GM19035 (cell line): ENCODE results near the gene PRKAG3.
"Not testable (repeated sequence)": the region's sequence is repeated elsewhere in the genome, so short reads cannot be mapped to it uniquely, and the experiment has no call there.

Experiments
- ATAC-seq: cut with Tn5 transposase; IDR thresholded peaks from one replicate; pipeline ENCODE4 v1.9.1; 2021; ENCODE audit not compliant: unreplicated experiment

The PRKAG3 gene

DNA sequence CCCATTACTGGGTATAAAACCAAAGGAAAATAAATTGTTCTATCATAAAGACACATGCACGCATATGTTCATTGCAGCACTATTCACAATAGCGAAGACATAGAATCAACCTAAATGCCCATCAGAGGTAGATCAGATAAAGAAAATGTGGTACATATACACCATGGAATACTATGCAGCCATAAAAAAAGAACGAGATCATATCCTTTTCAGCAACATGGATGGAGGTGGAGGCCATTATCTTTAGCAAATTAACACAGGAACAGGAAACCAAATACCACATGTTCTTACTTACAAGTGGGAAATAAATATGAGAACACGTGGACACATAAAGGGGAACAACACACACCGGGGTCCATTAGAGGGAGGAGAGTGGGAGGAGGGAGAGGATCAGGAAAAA is 12.7 kb upstream of the PRKAG3 start:
- not testable (repeated sequence) for ATAC-seq

DNA sequence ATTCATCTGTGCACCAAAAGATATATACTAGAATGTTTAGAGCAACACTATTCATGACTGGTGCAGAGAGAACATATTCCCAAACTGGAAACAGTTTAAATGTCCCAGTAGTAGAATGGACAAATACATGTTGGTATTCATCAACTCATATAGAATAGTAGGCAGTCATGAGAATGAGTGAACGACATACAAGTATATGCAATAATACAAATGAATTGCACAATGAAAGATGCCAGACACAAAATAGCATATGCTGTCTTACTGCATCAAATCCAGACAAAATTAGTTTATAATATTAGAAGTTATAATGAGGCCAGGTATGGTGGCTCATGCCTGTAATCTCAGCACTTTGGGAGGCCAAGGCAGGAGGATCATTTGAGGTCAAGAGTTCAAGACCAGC is 8.3 kb upstream of the PRKAG3 start:
- ATAC-seq = no peak

DNA sequence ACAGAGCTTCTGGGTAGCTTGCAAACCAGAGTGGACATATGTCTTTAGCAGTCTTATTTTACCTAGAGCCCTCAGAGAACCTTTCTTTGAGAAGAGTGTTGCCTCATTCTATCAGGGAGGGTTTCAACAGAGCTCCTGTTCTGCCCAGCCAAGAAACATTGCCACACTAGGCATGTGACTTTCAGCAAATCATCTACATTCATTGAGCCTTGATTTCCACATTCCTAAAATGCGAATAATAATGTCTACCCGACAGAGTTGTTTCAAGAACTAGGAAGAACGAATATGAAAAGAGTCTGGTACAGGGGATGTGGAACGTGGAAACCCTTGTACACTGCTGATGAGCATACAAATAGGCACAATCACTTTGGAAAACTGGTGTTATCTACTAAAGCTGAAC is 7.8 kb upstream of the PRKAG3 start:
- no peak for ATAC-seq

DNA sequence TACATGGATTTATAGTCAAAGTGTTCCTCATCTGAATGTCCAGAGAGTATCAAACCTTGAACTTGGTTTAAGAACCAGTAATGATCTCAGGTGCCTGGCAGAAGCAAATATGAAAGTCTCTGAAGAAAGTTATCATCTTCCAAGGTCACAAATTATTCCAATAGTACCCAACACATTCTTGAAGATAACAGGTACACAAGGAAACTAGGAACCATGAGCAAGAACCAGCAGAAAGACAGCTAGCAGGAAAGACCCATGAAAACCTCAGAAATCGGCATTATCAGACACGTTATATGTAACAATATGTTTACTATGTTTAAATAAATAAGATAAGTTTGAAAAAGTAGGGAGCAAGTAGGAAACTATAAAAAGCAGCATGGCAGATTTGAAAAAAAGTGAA is 5.9 kb upstream of the PRKAG3 start:
- no peak for ATAC-seq

DNA sequence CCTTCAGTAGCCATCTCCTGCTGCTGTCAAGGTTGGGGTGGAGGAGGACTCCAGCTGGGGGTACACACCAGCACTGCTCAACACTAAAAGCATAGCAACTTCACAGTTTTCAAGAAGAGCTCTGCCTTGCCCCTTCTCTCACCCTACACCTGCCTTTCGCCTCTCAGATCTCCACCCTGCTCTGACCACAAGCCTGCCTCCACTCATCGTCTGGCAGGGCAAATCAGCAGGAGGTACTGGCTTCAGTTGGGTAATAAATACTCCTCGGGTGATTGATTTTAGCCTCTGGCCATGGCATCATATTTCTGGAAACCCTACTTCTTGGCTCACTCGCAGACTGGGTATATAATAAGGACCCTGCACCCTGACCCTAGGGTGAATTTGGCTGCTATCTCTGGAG is 3.1 kb upstream of the PRKAG3 start:
- ATAC-seq = no peak

DNA sequence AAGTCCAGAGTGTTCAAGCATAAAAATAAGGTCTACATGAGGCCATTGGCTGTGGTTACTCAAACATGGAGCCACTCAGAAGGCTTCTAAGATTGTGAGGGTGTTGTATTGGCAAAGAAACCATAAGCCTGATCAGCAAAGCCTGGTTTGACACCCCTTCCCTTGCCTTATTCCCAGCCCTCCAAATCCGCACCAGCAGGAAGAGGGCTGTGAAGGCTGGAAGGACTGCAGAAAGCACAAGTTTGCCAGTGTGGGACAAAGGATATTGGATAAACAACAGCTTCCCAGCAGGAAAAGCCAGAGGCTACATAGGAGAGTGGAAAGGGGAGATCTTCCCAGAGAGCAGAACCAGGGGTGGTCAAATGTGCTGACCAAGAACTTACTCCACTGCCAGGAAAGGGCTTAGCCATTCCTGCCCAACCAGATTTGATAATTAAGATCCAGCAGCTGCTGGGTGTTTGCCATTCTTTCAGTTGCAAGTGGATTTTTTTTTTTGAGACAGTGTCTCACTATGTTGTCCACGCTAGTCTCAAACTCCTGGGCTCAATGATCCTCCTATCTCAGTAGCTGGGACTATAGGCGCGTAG is 1.5 kb upstream of the PRKAG3 start:
- no peak for ATAC-seq

DNA sequence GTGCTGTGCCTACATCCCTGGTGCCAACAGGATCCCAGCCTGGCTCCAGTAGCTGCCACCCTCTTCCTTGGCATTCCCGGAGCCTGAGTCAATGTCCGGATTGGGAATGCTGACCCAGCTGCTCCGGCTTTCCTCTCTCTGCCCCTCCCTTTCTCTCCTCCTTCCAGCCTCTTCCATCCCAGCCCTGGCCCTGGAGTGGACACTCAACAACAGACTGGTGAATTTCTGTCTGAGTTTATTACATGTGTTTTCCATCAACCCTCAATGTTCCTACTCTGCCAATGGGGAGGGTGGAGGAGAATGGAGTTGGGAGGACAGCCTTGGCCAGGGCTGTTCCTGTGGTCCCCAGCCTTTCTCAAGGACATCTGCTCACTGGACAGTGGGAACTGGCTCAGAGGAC is 917 bp upstream of the PRKAG3 start:
- no peak for ATAC-seq

DNA sequence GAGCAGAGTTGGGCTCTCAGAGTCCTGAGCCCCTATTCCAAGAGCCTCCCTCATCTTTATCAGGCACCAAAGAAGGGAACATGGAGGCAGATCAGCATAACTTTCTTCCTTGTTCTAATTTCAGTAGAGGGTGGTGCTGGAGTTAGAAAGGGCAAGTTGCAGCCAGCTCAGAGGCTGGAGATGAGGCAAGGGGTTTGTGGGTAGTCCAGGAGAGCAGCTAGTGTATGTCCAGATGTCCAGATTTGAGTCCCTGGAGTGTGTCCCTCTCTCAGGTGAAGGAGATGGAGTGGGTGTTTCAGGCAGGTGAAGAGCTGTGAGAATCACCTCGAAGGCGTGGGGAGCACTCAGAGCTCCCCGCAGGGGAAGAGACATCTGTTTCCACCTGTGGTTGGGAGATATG is 478 bp upstream of the PRKAG3 start:
- ATAC-seq = no peak

DNA sequence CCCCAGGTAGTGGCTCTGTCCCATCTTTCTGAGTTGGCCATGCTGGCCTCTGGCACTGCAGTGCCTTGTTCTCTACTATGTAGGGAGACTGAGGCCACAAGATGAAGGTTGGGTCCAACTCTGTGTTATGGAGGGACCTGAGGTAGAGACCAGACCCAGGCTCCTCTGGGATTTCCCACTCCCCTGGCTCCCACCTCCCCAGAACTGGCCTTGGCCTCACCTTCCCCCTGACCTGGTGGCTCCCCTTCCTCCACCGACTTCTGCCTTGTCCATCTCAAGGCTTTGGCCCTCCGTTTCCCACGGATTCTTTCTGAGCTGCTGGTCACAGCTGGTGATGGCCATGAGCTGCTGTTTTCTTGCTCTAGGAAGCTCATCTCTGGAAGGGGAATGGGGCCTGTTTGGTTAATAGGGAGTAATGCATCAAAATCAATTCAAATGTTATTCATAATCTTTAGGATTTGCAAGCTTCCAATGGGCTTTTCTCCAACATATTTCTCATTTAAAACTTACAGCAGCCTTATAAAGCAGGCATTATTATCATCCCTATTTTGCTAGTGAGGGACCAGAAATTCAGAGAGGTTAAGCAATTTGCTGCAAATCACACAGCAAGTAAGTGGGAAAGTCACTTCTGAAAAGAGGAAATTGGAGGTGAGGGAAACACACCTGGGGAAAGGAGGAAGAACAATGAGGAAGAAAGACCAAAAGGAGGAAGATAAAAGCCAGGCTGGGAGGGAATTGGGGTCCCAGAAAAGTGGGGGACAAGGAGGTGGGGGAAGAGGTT is 887 bp downstream of the PRKAG3 start:
- ATAC-seq = no peak

DNA sequence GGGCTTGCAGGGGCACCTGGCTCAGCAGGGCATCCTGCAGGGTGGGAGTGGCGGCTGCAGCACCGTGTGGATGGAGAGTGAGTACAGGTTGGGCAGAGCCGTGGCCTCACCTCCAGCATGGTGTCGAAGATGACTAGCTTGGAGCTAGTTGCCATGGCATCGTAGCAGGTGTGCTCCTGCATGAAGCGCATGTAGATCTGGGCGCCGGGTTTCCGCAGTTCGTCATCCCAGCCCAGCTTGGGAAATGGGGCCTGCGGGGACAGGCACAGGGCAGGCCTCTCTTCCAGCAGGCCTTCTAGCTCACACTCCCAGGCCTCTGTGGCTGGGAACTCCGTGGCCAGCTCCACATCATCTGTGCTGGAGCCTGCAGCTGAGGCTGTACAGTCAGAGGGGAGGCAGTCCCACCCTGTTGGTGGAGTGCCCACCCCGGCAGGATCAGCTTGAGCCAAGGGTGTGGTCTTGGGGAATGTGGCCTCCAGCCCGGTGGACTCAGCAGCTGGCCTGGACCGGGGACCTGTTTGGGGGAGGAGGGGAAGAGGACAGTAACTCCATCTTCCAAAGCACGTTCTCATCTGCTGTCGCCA is 1.6 kb downstream of the PRKAG3 start:
- ATAC-seq = no peak

DNA sequence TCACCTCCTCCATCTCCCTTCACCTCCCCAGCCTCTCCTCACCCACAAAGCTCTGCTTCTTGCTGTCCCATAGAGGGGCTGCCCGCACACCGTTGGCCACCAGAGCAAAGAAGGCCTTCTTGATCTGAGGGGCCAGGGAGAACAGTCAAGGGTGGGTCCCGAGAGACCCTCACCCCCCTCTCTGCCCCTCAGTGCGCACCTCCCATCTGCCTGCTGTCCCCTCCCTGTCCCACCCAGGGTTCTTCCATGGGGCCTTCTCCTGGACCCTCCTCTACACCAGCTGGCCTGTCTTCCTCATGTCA is 3.2 kb downstream of the PRKAG3 start:
- no peak for ATAC-seq

DNA sequence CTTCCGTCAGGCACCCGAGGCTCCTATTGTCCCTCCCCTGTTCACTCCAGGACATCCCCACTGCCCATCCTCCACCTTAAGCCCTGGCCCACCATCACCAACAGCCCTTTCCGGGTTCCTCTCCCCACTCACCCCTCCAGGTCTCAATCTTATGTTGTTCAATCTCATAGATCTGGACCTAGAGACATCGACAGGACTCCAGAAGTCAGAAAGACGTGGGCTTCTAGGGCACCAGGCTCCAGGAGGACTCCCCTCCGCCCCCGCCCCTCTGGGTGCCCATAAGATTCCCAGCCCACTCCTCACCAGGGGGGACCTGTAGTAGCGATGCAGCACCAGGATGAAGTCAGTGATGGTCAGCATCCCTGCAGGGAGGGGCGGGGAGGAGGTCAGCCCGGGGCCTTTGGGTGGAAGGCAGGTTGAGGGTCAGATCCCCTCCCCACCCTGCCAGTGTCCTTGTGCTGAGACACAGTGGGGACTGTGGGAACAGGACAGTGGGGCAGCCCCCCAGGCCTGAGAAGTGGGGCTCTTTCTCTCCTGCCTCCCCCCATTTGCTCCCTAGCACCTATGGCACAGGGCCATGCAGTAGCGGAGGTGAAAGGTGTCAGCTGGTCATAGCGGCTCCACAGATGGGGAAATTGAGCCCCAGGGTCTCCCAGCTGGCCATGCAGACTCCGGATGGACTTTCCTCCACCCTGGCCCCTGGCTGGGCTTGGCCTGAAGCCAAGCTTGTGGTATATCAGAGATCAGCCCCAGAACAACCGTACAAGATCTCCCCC is 3.7 kb downstream of the PRKAG3 start:
- ATAC-seq = no peak

DNA sequence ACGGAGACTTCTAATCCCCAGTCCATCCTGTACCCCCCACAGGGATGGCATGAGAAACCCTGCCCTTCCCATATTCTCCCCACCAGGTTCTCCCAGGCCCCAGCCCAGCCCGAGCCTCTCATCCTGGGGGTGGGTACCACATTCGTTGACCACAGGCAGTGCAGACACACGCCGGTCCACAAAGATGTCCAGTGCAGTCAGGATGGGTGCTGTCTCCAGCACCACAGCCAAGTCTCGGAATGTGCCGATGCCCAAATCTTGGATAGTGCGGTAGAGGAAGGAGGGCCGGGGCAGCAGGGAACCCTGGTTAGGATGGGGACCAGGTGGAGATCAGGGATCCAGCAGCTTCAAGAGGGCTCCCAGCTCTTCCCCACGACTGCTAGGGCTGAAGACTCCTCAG is 4.8 kb downstream of the PRKAG3 start:
- no peak for ATAC-seq

DNA sequence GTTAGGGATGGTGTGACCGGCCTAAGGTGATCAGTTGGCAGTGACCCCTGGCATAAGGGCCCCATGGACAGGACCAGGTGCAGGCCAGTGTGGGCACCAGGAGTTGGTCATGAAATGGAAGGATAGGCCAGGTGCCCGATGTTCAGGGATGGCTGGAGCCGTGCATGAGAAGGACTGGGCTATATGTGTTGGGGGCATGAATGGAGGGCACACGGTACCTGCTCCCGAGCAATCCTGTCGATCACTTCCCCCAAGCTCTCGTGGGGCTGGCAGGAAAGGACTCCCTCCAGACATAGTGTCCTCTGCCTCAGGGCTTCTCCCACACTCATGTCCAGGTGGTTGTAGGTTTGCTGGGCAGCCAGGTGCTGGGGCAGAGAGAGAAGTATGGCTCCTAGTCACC is 7.6 kb downstream of the PRKAG3 start:
- ATAC-seq = no peak

DNA sequence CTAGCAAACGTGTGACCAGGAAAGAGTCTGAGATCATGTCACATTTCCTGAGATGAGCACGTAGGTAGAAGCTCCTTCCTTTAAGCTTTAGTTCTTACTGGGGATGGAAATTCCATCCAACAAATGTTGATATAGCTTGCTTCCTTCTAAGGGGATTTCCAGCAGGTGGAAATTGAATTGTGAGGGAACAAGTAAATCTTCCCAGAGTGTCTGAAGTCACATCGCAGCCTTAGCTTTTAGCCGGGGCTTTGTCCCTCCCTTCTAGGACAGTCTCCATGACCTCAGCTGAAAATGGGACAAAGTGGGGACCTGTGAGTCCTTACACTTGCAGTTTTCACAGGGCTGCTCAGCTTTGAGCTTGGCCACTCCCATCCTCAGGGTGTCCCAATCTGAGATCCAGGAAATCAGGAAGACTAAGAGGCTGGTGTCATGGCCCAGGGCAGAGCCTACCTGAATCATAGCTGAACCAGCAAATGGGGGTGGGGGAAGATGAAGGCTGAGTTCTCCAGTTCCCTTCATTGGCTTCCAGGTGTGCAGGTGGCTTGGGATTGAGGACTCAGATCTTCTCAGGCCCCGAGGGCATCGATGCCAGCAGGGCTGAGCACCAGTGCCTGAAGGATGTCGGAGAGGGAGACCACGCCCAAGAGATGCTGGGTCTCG is 8.3 kb downstream of the PRKAG3 start:
- no peak for ATAC-seq

DNA sequence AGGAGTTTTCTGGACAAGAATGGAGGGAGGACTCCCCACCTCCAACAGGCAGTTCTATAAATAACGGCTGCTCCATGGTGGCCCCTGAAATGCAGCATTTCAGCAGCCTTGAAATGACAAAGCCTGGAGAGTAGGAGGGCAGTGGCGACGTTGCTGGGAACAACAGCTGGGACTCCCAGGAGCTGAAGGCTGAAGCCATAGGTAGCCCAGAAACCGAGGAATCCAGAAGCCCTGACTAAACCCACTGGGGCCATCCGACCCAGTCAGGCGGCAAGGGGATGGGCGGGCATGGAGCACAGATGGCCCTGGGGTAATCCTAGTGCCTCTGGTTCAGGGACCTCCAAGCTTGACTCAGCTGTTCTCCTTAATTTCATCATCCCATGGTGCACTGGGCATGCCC is 9.0 kb downstream of the PRKAG3 start:
- ATAC-seq = no peak

DNA sequence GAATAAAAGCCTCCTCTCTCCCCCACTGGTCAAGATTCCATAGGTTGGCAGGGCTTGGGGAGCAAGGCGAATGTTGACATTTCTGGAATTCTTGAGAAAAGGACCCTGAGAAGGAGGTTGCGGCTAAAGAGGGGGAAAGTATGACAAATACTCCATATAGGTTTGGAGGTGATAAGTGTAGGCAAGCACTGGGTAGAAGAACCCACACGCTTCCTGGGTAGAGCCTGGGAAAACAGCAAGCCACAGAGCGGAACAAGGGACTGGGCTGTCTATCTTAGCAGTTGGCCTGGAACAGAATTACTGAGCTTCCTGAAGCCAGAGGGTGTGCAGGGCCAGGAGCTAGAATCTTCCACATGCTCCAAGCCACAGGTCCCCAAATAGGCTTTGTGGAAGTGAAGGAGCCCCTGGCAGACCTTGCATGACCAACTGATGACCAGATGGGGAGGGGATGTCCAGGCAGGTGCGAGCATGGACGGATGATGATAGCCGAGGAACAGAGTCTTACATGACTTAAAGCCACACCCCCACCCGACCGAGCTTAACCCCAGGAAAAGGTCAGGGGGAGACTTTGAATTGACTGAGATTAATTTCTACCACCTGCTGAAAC is 9.9 kb downstream of the PRKAG3 start:
- ATAC-seq = no peak

DNA sequence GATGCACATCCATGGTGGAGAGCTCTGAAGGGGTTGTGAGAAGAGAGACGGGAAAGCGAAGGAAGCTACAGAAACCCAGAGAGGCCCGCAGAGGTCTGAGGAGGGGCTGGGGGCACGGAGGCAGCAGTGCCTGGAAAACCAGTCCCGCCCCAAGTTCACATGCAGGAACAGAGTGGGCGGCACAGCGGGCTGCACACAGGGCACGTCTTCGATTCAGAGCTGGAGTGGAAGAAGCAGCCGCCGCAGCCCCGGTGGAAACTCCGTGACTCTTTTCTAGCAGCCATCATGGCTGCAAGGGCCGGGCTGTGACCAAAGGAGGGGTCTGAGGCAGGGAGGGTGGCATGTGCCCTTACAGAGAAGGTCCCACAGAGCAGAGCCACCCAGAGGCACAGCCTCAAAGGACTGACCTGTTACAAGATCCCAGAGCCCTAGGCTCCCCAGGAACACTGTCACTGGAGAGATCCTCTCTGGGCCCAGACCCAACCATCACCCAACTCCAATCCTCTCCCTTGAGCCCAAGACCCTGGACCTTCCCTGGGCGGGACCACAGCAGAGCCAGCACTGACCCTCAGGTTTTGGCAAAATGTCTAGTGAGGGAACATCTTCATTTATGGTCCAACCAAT is 10.7 kb downstream of the PRKAG3 start:
- no peak for ATAC-seq

DNA sequence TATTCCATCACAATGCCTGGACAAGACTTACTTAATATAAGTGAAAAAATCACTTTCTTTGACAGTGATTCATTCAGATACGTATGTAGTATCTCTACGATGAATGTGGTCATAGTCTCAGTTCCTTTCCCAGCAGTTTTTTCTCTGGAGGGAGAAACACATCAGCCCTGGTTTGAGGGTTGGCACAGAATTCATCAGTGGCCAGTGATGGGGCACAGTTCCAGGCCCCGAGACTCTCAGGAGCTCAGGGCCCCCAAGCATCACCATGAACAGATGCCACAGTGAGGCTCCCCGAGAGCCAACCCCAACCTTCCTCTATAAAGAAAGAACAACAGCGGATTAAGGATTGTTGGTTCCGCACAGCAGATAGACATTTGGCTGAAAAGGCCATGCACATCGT is 12.5 kb downstream of the PRKAG3 start:
- no peak for ATAC-seq

DNA sequence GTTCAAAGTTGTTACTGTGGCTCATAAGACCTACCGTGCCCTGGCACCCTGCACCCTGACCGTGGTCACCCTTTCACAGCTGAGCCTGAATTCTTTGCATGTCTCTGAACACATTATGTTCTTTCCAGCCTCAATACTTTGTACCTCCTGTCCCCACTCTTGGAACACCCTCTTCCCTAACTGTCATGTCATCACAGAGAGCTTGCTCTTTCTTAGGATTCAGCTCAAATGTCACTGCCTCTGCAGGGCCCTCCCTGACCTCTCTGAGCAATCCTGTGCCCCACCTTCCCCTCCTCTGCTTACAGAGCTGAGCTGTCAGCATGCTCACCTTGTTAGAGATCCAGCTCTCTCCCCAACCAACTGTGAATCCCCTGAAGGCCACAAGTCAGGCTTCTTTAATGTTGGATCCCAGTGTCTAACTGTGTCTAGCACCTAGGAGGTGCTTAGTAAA is 15.0 kb downstream of the PRKAG3 start:
- no peak for ATAC-seq

DNA sequence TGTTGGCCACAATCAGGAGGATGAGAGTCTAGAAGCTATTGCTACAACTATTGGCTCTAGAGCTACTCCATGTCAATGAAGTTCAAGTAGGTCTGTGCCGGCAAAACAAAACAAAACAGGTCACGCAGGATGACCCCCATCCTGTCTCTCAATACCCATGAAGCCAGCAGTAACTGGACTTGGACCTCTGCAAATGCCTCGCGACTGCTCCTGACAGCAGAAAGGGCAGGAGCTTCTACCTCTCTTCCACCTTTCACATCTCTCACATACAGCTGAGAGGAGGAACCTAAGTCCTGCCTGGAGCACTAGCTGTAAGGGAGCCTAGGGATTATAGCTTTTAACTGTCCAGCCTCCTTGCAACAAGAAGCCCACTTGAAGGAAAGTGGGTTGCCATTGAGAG is 16.0 kb downstream of the PRKAG3 start:
- ATAC-seq = no peak
